Measurements from ENCODE around the gene TADA3. TPM values are rescaled to one million over a fixed set of nuclear protein-coding genes. Genes with fewer than 3 reads are reported as not detected.

TADA3 gene
- total and polyA plus RNA-seq, 4 donors: 44.9 to 52.0 (median 49.3) TPM

- Histone ChIP-seq H3K27ac (ENCODE audit: low read depth in 1 of 2, low read length in 2 of 2) (peak overlapping the region; percentile 70), H3K9me3 (ENCODE audit: control insufficient read depth, low read length) (no peaks in the 10 kb centered on the region), H3K27me3 (ENCODE audit: control insufficient read depth in 1 of 2, insufficient read depth in 2 of 2, low read length in 1 of 2) (no peaks in the 10 kb centered on the region), H3K36me3 (ENCODE audit: control insufficient read depth in 1 of 2, insufficient read depth in 2 of 2, low read length in 1 of 2) (peaks cover 0 to 4% of the 10 kb centered on the region in 2 donors), H3K4me1 (ENCODE audit: control insufficient read depth in 1 of 2, insufficient read depth in 2 of 2, low read length in 2 of 2) (no peaks in the 10 kb centered on the region), H3K4me3 (ENCODE audit: low read length in 2 of 2) (peak overlapping the region; percentile 87)
- DNase-seq (peak in 1 of 2 donors; percentile 0), ATAC-seq (ENCODE audit: low FRiP score) (no peak)
- 12 to 14% methylated on average over 14 of the region's 14 CpGs for WGBS, 2 donors
- intact Hi-C loops (cut with DNase I): loop anchor here (5.0 kb wide), 1 partner anchor 40 kb away; no protein-coding TSS in a partner anchor
Measured at GRCh38 chr3:9791790-9792404, 376 bp downstream of the TADA3 start.

- Histone ChIP-seq H3K4me3 (ENCODE audit: low read length in 2 of 2) (no peak overlapping the region), H3K4me1 (ENCODE audit: control insufficient read depth in 1 of 2, insufficient read depth in 2 of 2, low read length in 2 of 2) (no peaks in the 10 kb centered on the region), H3K27ac (ENCODE audit: low read depth in 1 of 2, low read length in 2 of 2) (no peak overlapping the region), H3K36me3 (ENCODE audit: control insufficient read depth in 1 of 2, insufficient read depth in 2 of 2, low read length in 1 of 2) (peaks cover 0 to 4% of the 10 kb centered on the region in 2 donors), H3K9me3 (ENCODE audit: control insufficient read depth, low read length) (no peaks in the 10 kb centered on the region), H3K27me3 (ENCODE audit: control insufficient read depth in 1 of 2, insufficient read depth in 2 of 2, low read length in 1 of 2) (no peaks in the 10 kb centered on the region)
- no peak for ATAC-seq (ENCODE audit: low FRiP score)
- intact Hi-C loops (cut with DNase I): loop anchor here (5.0 kb wide), 1 partner anchor 39 kb away; no protein-coding TSS in a partner anchor
- 84% methylated on average over 11 of the region's 11 CpGs for WGBS, 2 donors
- DNase-seq: peak in 1 of 2 donors; percentile 55
Measured at GRCh38 chr3:9791127-9791526, 1.1 kb downstream of the TADA3 start.

- intact Hi-C loops (cut with DNase I): no loop called here
- Histone ChIP-seq H3K27ac (ENCODE audit: low read depth in 1 of 2, low read length in 2 of 2) (no peak overlapping the region), H3K4me3 (ENCODE audit: low read length in 2 of 2) (no peak overlapping the region), H3K36me3 (ENCODE audit: control insufficient read depth in 1 of 2, insufficient read depth in 2 of 2, low read length in 1 of 2) (peaks cover 0 to 6% of the 10 kb centered on the region in 2 donors), H3K9me3 (ENCODE audit: control insufficient read depth, low read length) (no peaks in the 10 kb centered on the region), H3K27me3 (ENCODE audit: control insufficient read depth in 1 of 2, insufficient read depth in 2 of 2, low read length in 1 of 2) (no peaks in the 10 kb centered on the region), H3K4me1 (ENCODE audit: control insufficient read depth in 1 of 2, insufficient read depth in 2 of 2, low read length in 2 of 2) (no peaks in the 10 kb centered on the region)
- ATAC-seq (ENCODE audit: low FRiP score) (no peak), DNase-seq (peak in 1 of 2 donors; percentile 34)
- 79% methylated on average over 6 of the region's 6 CpGs for WGBS, 2 donors
Measured at GRCh38 chr3:9787714-9788113, 4.6 kb downstream of the TADA3 start.

GRCh38 chr3:9786825-9787669 is 5.2 kb downstream of the TADA3 start:
- H3K27ac ChIP-seq (ENCODE audit: low read depth in 1 of 2, low read length in 2 of 2): no peak overlapping the region
- H3K4me3 ChIP-seq (ENCODE audit: low read length in 2 of 2): no peak overlapping the region
- peaks cover 0 to 6% of the 10 kb centered on the region in 2 donors for H3K36me3 ChIP-seq (ENCODE audit: control insufficient read depth in 1 of 2, insufficient read depth in 2 of 2, low read length in 1 of 2)
- H3K9me3 ChIP-seq (ENCODE audit: control insufficient read depth, low read length): no peaks in the 10 kb centered on the region
- no peaks in the 10 kb centered on the region for H3K4me1 ChIP-seq (ENCODE audit: control insufficient read depth in 1 of 2, insufficient read depth in 2 of 2, low read length in 2 of 2)
- no peaks in the 10 kb centered on the region for H3K27me3 ChIP-seq (ENCODE audit: control insufficient read depth in 1 of 2, insufficient read depth in 2 of 2, low read length in 1 of 2)
- no peak for ATAC-seq (ENCODE audit: low FRiP score)
- WGBS, 2 donors: 85 to 86% methylated on average over 13 of the region's 13 CpGs
- intact Hi-C loops (cut with DNase I): no loop called here
- DNase-seq: peak in 1 of 2 donors; percentile 54

- ATAC-seq (ENCODE audit: low FRiP score) (no peak), DNase-seq (peak in 1 of 2 donors; percentile 41)
- intact Hi-C loops (cut with DNase I): no loop called here
- Histone ChIP-seq H3K36me3 (ENCODE audit: control insufficient read depth in 1 of 2, insufficient read depth in 2 of 2, low read length in 1 of 2) (peaks cover 0 to 6% of the 10 kb centered on the region in 2 donors), H3K4me1 (ENCODE audit: control insufficient read depth in 1 of 2, insufficient read depth in 2 of 2, low read length in 2 of 2) (no peaks in the 10 kb centered on the region), H3K27me3 (ENCODE audit: control insufficient read depth in 1 of 2, insufficient read depth in 2 of 2, low read length in 1 of 2) (no peaks in the 10 kb centered on the region), H3K27ac (ENCODE audit: low read depth in 1 of 2, low read length in 2 of 2) (no peak overlapping the region), H3K9me3 (ENCODE audit: control insufficient read depth, low read length) (no peaks in the 10 kb centered on the region), H3K4me3 (ENCODE audit: low read length in 2 of 2) (no peak overlapping the region)
- WGBS, 2 donors: 88 to 90% methylated on average over 7 of the region's 7 CpGs
Measured at GRCh38 chr3:9786209-9786739, 6.0 kb downstream of the TADA3 start.

GRCh38 chr3:9785602-9786001 is 6.7 kb downstream of the TADA3 start:
- WGBS, 2 donors: 48 to 51% methylated on average over 7 of the region's 7 CpGs
- H3K9me3 ChIP-seq (ENCODE audit: control insufficient read depth, low read length): no peaks in the 10 kb centered on the region
- peak in 1 of 2 donors; percentile 27 for DNase-seq
- no peaks in the 10 kb centered on the region for H3K27me3 ChIP-seq (ENCODE audit: control insufficient read depth in 1 of 2, insufficient read depth in 2 of 2, low read length in 1 of 2)
- H3K4me1 ChIP-seq (ENCODE audit: control insufficient read depth in 1 of 2, insufficient read depth in 2 of 2, low read length in 2 of 2): no peaks in the 10 kb centered on the region
- H3K27ac ChIP-seq (ENCODE audit: low read depth in 1 of 2, low read length in 2 of 2): no peak overlapping the region
- ATAC-seq (ENCODE audit: low FRiP score): peak; percentile 37
- intact Hi-C loops (cut with DNase I): no loop called here
- H3K4me3 ChIP-seq (ENCODE audit: low read length in 2 of 2): no peak overlapping the region
- H3K36me3 ChIP-seq (ENCODE audit: control insufficient read depth in 1 of 2, insufficient read depth in 2 of 2, low read length in 1 of 2): peaks cover 0 to 6% of the 10 kb centered on the region in 2 donors

- peak in 1 of 2 donors; percentile 67 for DNase-seq
- Histone ChIP-seq H3K9me3 (ENCODE audit: control insufficient read depth, low read length) (no peaks in the 10 kb centered on the region), H3K36me3 (ENCODE audit: control insufficient read depth in 1 of 2, insufficient read depth in 2 of 2, low read length in 1 of 2) (peaks cover 0 to 10% of the 10 kb centered on the region in 2 donors), H3K27ac (ENCODE audit: low read depth in 1 of 2, low read length in 2 of 2) (no peak overlapping the region), H3K4me1 (ENCODE audit: control insufficient read depth in 1 of 2, insufficient read depth in 2 of 2, low read length in 2 of 2) (no peaks in the 10 kb centered on the region), H3K27me3 (ENCODE audit: control insufficient read depth in 1 of 2, insufficient read depth in 2 of 2, low read length in 1 of 2) (no peaks in the 10 kb centered on the region), H3K4me3 (ENCODE audit: low read length in 2 of 2) (no peak overlapping the region)
- WGBS, 2 donors: 84 to 91% methylated on average over 4 of the region's 4 CpGs
- intact Hi-C loops (cut with DNase I): no loop called here
- ATAC-seq (ENCODE audit: low FRiP score): no peak
Measured at GRCh38 chr3:9784965-9785364, 7.3 kb downstream of the TADA3 start.

GRCh38 chr3:9783954-9784353 is 8.3 kb downstream of the TADA3 start:
- no peak overlapping the region for H3K27ac ChIP-seq (ENCODE audit: low read depth in 1 of 2, low read length in 2 of 2)
- peaks cover 0 to 6% of the 10 kb centered on the region in 2 donors for H3K36me3 ChIP-seq (ENCODE audit: control insufficient read depth in 1 of 2, insufficient read depth in 2 of 2, low read length in 1 of 2)
- peak in 1 of 2 donors; percentile 57 for DNase-seq
- H3K4me1 ChIP-seq (ENCODE audit: control insufficient read depth in 1 of 2, insufficient read depth in 2 of 2, low read length in 2 of 2): no peaks in the 10 kb centered on the region
- H3K4me3 ChIP-seq (ENCODE audit: low read length in 2 of 2): no peak overlapping the region
- H3K9me3 ChIP-seq (ENCODE audit: control insufficient read depth, low read length): no peaks in the 10 kb centered on the region
- no peak for ATAC-seq (ENCODE audit: low FRiP score)
- whole genome bisulfite sequencing, 2 donors: 91% methylated on average over 14 of the region's 14 CpGs
- no peaks in the 10 kb centered on the region for H3K27me3 ChIP-seq (ENCODE audit: control insufficient read depth in 1 of 2, insufficient read depth in 2 of 2, low read length in 1 of 2)
- intact Hi-C loops (cut with DNase I): no loop called here

Measured in aorta (tissue), 5 donors.